Duodenal mucosa (tissue), 2 donors: ENCODE data around the gene SYNM.

Experiments used
- H3K27ac ChIP-seq: one replicate; pipeline ENCODE4 v1.7.0; 2013; ENCODE audit warnings: low read depth, low read length
- H3K27me3 ChIP-seq, 2 donors: one replicate each; pipeline ENCODE4 v1.7.0; 2013; ENCODE audit warnings: low read length in 2 of 2, control low read depth in 1 of 2; ENCODE audit not compliant: insufficient read depth in 2 of 2, control insufficient read depth in 1 of 2
- H3K36me3 ChIP-seq, 2 donors: one replicate each; pipeline ENCODE4 v1.7.0; 2013; ENCODE audit warnings: low read length in 2 of 2, control low read depth in 1 of 2; ENCODE audit not compliant: insufficient read depth in 2 of 2, control insufficient read depth in 1 of 2
- H3K4me1 ChIP-seq, 2 donors: one replicate each; pipeline ENCODE4 v1.7.0; 2013; ENCODE audit warnings: low read length in 2 of 2, control low read depth in 1 of 2; ENCODE audit not compliant: insufficient read depth in 2 of 2, control insufficient read depth in 1 of 2
- H3K4me3 ChIP-seq, 2 donors: one replicate each; pipeline ENCODE4 v1.7.0; 2013; ENCODE audit warnings: low read length in 2 of 2, low read depth in 1 of 2
- H3K9ac ChIP-seq, 2 donors: one replicate each; pipeline ENCODE4 v1.7.0; 2013; ENCODE audit warnings: low read length in 2 of 2, low read depth in 1 of 2
- H3K9me3 ChIP-seq, 2 donors: one replicate each; pipeline ENCODE4 v1.7.0; 2013; ENCODE audit warnings: low read length in 2 of 2, control low read depth in 1 of 2; ENCODE audit not compliant: control insufficient read depth in 1 of 2

Gene SYNM

GRCh38 chr15:99132122-99132521 lies 27.2 kb downstream of the SYNM start:
- Histone ChIP-seq H3K4me1 (peaks cover 19 to 24% of the 10 kb centered on the region in 2 donors), H3K27ac (no peak overlapping the region), H3K9me3 (no peaks in the 10 kb centered on the region)

GRCh38 chr15:99132634-99133287 lies 27.9 kb downstream of the SYNM start:
- no peaks in the 10 kb centered on the region for H3K27me3 ChIP-seq
- peaks cover 19 to 26% of the 10 kb centered on the region in 2 donors for H3K4me1 ChIP-seq
- H3K27ac ChIP-seq = no peak overlapping the region
- H3K4me3 ChIP-seq = no peak overlapping the region
- H3K9me3 ChIP-seq = no peaks in the 10 kb centered on the region
- no peak overlapping the region for H3K9ac ChIP-seq
- peaks cover 6 to 12% of the 10 kb centered on the region in 2 donors for H3K36me3 ChIP-seq

More at GRCh38 chr15:99132122-99132521, 27.2 kb downstream of the SYNM start:
- Histone ChIP-seq H3K9ac (no peak overlapping the region), H3K36me3 (peaks cover 6 to 11% of the 10 kb centered on the region in 2 donors), H3K4me3 (no peak overlapping the region), H3K27me3 (no peaks in the 10 kb centered on the region)

DNA sequence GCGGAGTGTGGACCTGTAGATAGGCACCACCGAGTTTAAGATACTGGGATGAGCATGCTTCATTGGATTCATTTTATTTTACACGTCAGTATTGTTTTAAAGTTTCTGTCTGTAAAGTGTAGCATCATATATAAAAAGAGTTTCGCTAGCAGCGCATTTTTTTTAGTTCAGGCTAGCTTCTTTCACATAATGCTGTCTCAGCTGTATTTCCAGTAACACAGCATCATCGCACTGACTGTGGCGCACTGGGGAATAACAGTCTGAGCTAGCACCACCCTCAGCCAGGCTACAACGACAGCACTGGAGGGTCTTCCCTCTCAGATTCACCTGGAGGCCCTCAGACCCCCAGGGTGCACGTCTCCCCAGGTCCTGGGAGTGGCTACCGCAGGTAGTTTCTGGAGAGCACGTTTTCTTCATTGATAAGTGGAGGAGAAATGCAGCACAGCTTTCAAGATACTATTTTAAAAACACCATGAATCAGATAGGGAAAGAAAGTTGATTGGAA lies 29.5 kb downstream of the SYNM start:
- H3K9me3 ChIP-seq = no peaks in the 10 kb centered on the region
- H3K27ac ChIP-seq = no peak overlapping the region
- peaks cover 19 to 26% of the 10 kb centered on the region in 2 donors for H3K4me1 ChIP-seq
- H3K27me3 ChIP-seq = no peaks in the 10 kb centered on the region
- H3K36me3 ChIP-seq = peaks cover 6 to 7% of the 10 kb centered on the region in 2 donors
- H3K4me3 ChIP-seq = no peak overlapping the region
- no peak overlapping the region for H3K9ac ChIP-seq

DNA sequence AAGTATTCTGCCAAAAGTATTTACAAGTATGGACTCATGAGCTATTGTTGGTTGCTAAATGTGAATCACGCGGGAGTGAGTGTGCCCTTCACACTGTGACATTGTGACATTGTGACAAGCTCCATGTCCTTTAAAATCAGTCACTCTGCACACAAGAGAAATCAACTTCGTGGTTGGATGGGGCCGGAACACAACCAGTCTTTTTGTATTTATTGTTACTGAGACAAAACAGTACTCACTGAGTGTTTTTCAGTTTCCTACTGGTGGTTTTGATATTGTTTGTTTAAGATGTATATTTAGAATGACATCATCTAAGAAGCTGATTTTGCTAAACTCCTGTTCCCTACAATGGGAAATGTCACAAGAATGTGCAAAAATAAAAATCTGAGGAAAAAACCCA lies 30.3 kb downstream of the SYNM start:
- no peaks in the 10 kb centered on the region for H3K27me3 ChIP-seq
- H3K9ac ChIP-seq = no peak overlapping the region
- H3K9me3 ChIP-seq = no peaks in the 10 kb centered on the region
- peaks cover 6 to 7% of the 10 kb centered on the region in 2 donors for H3K36me3 ChIP-seq
- no peak overlapping the region for H3K27ac ChIP-seq
- no peak overlapping the region for H3K4me3 ChIP-seq
- H3K4me1 ChIP-seq = peaks cover 19 to 26% of the 10 kb centered on the region in 2 donors

- H3K36me3 ChIP-seq = peaks cover 6 to 7% of the 10 kb centered on the region in 2 donors
- no peak overlapping the region for H3K4me3 ChIP-seq
- H3K4me1 ChIP-seq = peaks cover 12 to 13% of the 10 kb centered on the region in 2 donors
- H3K9me3 ChIP-seq = no peaks in the 10 kb centered on the region
- H3K9ac ChIP-seq = no peak overlapping the region
- H3K27ac ChIP-seq = no peak overlapping the region
- no peaks in the 10 kb centered on the region for H3K27me3 ChIP-seq
These were observed 32.2 kb downstream of the SYNM start for GRCh38 chr15:99137111-99137546.

- Histone ChIP-seq H3K4me3 (no peak overlapping the region), H3K27me3 (no peaks in the 10 kb centered on the region), H3K4me1 (peaks cover 6% of the 10 kb centered on the region in 2 donors), H3K27ac (no peak overlapping the region), H3K9me3 (no peaks in the 10 kb centered on the region), H3K9ac (no peak overlapping the region), H3K36me3 (peaks cover 6 to 7% of the 10 kb centered on the region in 2 donors)
These were observed 33.0 kb downstream of the SYNM start for GRCh38 chr15:99137877-99138276.

GRCh38 chr15:99138491-99138982 lies 33.7 kb downstream of the SYNM start:
- Histone ChIP-seq H3K4me3 (no peak overlapping the region), H3K9ac (no peak overlapping the region), H3K27ac (no peak overlapping the region), H3K4me1 (peaks cover 0 to 7% of the 10 kb centered on the region in 2 donors), H3K36me3 (peaks cover 6 to 7% of the 10 kb centered on the region in 2 donors), H3K27me3 (no peaks in the 10 kb centered on the region), H3K9me3 (no peaks in the 10 kb centered on the region)

DNA sequence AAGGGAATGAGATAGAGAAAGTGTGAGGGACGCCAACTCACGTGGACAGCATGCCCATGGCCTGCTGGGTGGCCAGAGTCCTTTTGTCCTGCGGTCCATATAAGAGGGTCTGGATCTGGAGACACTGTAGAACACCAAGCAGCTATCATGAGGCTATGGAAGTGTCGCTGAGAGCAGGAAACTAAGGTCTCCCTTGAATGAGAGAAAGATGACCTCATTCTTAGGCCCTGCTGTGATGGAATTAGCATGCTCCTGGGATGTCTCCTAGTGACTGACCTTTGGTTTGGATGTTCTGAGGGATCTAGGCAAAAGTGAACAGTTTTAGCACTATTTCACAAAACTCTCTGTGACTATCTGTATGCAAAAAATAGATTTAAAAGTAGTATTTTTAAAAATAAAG lies 34.4 kb downstream of the SYNM start:
- H3K36me3 ChIP-seq = peaks cover 6 to 7% of the 10 kb centered on the region in 2 donors
- H3K9ac ChIP-seq = no peak overlapping the region
- H3K4me3 ChIP-seq = no peak overlapping the region
- H3K27me3 ChIP-seq = no peaks in the 10 kb centered on the region
- H3K4me1 ChIP-seq = peaks cover 0 to 11% of the 10 kb centered on the region in 2 donors
- no peaks in the 10 kb centered on the region for H3K9me3 ChIP-seq
- H3K27ac ChIP-seq = no peak overlapping the region

DNA sequence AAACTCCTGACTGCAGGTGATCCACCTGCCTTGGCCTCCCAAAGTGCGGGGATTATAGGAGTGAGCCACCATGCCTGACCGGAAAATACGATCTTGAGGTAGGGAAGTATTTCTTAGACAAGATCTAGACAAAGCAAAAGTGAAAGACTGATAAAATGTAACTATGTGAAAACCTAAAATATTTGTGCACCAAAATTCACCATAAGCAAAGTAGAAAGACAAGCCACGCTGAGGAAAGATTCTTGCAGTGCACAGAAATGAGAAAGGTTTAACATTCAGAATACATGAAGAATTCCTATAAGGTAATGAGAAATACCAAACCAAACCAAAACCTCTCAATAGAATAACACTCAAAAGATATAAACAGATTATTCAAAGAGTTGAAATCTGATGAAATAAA lies 35.7 kb downstream of the SYNM start:
- Histone ChIP-seq H3K9ac (no peak overlapping the region), H3K27ac (no peak overlapping the region), H3K4me1 (peaks cover 0 to 11% of the 10 kb centered on the region in 2 donors), H3K27me3 (no peaks in the 10 kb centered on the region), H3K4me3 (no peak overlapping the region), H3K9me3 (no peaks in the 10 kb centered on the region), H3K36me3 (peaks cover 6 to 7% of the 10 kb centered on the region in 2 donors)

DNA sequence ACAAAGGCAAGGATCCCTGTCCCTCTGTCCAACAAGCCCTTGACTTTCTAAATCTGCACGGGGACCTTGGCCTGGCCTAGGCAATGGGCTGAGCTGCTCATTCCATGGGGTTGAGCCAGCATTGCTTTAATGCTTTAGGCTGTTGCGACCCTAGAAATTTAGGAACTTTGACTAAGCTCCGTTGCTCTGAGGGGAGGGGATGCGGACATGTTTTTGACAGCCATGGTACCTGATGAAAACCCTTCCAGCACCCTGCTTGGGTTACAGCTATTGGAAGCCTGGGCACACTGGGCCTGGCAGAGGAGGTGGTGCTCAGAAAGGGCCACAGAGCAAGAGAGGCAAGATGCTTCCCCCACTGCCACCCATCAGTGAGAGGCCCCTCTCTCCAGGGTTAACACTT lies 37.1 kb downstream of the SYNM start:
- Histone ChIP-seq H3K9me3 (no peaks in the 10 kb centered on the region), H3K27me3 (no peaks in the 10 kb centered on the region), H3K4me1 (peaks cover 0 to 9% of the 10 kb centered on the region in 2 donors), H3K4me3 (no peak overlapping the region), H3K36me3 (peaks cover under 1 to 2% of the 10 kb centered on the region in 2 donors), H3K27ac (no peak overlapping the region), H3K9ac (no peak overlapping the region)
